ELF-1 (cell line): ENCODE data around the gene C1QTNF9.
"Not testable (repeated sequence)": the region's sequence is repeated elsewhere in the genome, so short reads cannot be mapped to it uniquely, and the experiment has no call there.

Experiments
- DNase-seq: peaks from one replicate; pipeline ENCODE4 v3.0.0-alpha.2; 2016; ENCODE audit warnings: low read depth, low spot score

Gene C1QTNF9

DNA sequence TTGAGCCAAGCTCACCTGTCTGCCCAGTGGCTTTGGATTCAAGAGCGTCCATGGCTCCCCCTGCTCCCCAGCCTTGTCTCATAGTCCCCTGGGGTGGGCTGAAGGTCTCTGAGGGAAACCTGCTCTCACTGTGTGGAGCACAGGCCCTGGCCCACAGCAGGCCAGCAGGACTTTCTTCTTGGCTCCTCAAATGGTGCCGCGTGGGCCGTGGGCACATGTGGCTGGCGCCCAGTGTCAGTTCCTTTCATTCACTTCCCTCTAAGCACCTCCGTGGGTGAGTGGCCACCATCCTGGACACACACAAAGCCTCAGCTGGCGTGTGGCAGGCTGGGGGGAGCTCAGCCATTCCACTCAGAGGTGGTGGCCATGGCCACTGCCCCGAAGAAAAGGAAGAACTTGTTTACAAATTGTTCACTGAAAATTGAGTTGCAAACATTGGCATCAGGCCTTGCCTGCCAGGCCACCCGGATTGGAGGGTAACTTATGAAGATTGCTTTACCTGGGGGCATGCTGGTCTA is 53.1 kb downstream of the C1QTNF9 start:
- no peak for DNase-seq

DNA sequence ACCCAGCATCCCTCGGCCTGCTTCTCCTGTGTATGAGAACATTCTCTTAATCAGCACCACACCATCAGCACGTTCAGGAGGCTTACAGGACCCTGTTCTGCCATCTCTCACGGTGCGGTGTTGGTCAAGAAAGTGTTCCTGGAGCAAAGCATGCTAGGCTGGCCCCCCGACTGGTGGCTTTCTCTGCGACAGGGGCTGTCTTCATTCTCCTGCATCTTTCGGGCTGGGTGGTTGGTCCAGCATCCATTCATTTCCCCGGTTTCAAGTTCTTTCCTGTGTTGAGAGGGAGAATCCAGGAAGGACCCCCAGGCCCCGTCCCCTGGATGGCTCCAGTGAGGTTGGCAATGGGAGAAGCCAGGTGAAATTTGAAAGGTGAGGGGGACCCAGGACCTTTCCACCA is 55.8 kb downstream of the C1QTNF9 start:
- no peak for DNase-seq

GRCh38 chr13:24366315-24366714 is 56.9 kb downstream of the C1QTNF9 start:
- not testable (repeated sequence) for DNase-seq

DNA sequence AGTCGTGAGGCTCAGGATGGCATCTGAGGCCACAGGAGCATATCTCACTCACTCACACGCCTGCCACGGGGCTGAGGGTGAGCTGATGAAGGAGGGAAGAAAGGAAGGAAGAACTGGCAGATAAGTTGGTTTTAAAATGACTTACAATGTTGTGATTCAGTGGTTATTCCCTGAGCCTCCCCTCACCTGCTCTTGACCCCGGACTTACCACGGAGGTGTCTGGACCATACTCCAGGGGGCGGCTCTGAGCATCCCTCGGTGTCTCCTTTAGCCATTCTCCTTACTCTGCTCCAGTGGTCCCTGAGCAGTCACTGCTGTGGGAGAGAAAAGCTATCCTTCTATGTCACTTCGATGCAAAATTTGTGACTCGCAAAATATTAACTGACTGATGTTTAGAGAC is 61.9 kb downstream of the C1QTNF9 start:
- not testable (repeated sequence) for DNase-seq
